WTC11 (cell line): ENCODE results near the gene KRT6C.

Source experiments
- ATF3 ChIP-seq: sonication (generic); formaldehyde crosslinking; conservative IDR thresholded peaks from 2 replicates; pipeline ENCODE4 v1.8.1; 2022; ENCODE audit warnings: mild to moderate bottlenecking, missing genetic modification reagents
- CTCF ChIP-seq: fragments of 200-600 bp; IDR thresholded peaks from 2 replicates; pipeline ENCODE4 v1.8.0; 2022; ENCODE audit warnings: antibody characterized with exemption
- E2F1 ChIP-seq: sonication (generic); formaldehyde crosslinking; IDR thresholded peaks from 2 replicates; pipeline ENCODE4 v1.8.0; 2022; ENCODE audit warnings: mild to moderate bottlenecking, missing genetic modification reagents
- ETV6 ChIP-seq: sonication (generic); formaldehyde crosslinking; IDR thresholded peaks from 2 replicates; pipeline ENCODE4 v1.8.1; 2022; ENCODE audit warnings: mild to moderate bottlenecking, missing genetic modification reagents
- FOXP4 ChIP-seq: sonication (generic); formaldehyde crosslinking; IDR thresholded peaks from 2 replicates; pipeline ENCODE4 v1.8.0; 2022; ENCODE audit warnings: mild to moderate bottlenecking, missing genetic modification reagents
- SMAD3 ChIP-seq: sonication (generic); formaldehyde crosslinking; IDR thresholded peaks from 2 replicates; pipeline ENCODE4 v1.8.0; 2022; ENCODE audit warnings: missing genetic modification reagents, mild to moderate bottlenecking, borderline replicate concordance
- ZNF232 ChIP-seq: sonication (generic); formaldehyde crosslinking; IDR thresholded peaks from 2 replicates; pipeline ENCODE4 v1.8.0; 2022; ENCODE audit warnings: mild to moderate bottlenecking, missing genetic modification reagents

GRCh38 chr12:52496054-52496453 lies 22.4 kb upstream of the KRT6C start:
- TF ChIP-seq CTCF: no peak
- TF ChIP-seq SMAD3 (CRISPR knock-in tag): no peak
- TF ChIP-seq ETV6: no peak
- no peak for TF ChIP-seq ATF3 (CRISPR knock-in tag)
- no peak for TF ChIP-seq E2F1 (CRISPR knock-in tag)
- TF ChIP-seq ZNF232 (CRISPR knock-in tag): no peak
- TF ChIP-seq FOXP4 (CRISPR knock-in tag): no peak
